Naive thymus-derived CD4-positive, alpha-beta T cell (primary cell): ENCODE measurements around the gene RGS19. TPM values are rescaled to one million over a fixed set of nuclear protein-coding genes. Genes with fewer than 3 reads are reported as not detected.

ENCODE experiments used
- microRNA-seq: library from miRNA; unstranded; fragments of <30 nt; microRNA quantifications from one replicate; pipeline ENCODE4 v1.2.0, GENCODE V29; 2022; ENCODE audit warnings: borderline microRNAs expressed
- polyA plus RNA-seq, 2 donors: library from polyadenylated mRNA; unstranded; fragments of 300-500 nt; fragmentation: Illumina TruSeq; gene quantifications; one replicate each; pipeline ENCODE4 v1.2.3, GENCODE V29; 2021
- total RNA-seq, 6 experiments: library from RNA in 5 of 6; stranded (reverse) in 5 of 6; gene quantifications; 1 replicate in 5 of 6; 2 replicates in 1 of 6; pipeline ENCODE4 v1.2.3 and lab custom pipeline; 2021 to 2026

The RGS19 gene
- total and polyA plus RNA-seq, 7 experiments from 2014 or later, result 21.8 to 93.4 (median 55.2) TPM

Small RNA genes within 50 kb of the gene (microRNA-seq; reads per million reads assigned to microRNA genes)
- not detected for gene MIR6813

Other genes starting within 250 kb of the RGS19 start
- 1 to 10 TPM in 1 of 5 experiments, under 1 TPM in 3, not detected in 1; 0.05 to 1.7 (median 0.21) TPM for gene ZBTB46, start 248.3 kb downstream of the RGS19 start, total RNA-seq
- under 1 TPM; 0.03 to 0.04 TPM for gene ZBTB46, start 248.3 kb downstream of the RGS19 start, polyA plus RNA-seq
- gene ABHD16B, start 218.0 kb downstream of the RGS19 start, total RNA-seq, result under 1 TPM in 1 of 5 experiments, not detected in 4; 0.24 TPM
- gene ABHD16B, start 218.0 kb downstream of the RGS19 start, polyA plus RNA-seq, result 1 to 10 TPM in 1 of 2 donors, under 1 TPM in 1; 0.65 to 1.1 TPM
- 10 to 100 TPM; 33.7 to 56.8 (median 43.2) TPM for gene TPD52L2, start 214.2 kb downstream of the RGS19 start, total RNA-seq
- gene TPD52L2, start 214.2 kb downstream of the RGS19 start, polyA plus RNA-seq, result 10 to 100 TPM; 67.4 to 84.0 TPM
- 10 to 100 TPM; 35.5 to 56.8 (median 50.3) TPM for gene DNAJC5, start 184.4 kb downstream of the RGS19 start, total RNA-seq
- 1 to 10 TPM; 7.5 to 7.6 TPM for gene DNAJC5, start 184.4 kb downstream of the RGS19 start, polyA plus RNA-seq
- 10 to 100 TPM; 42.0 to 49.0 (median 46.6) TPM for gene UCKL1, start 123.1 kb downstream of the RGS19 start, total RNA-seq
- gene UCKL1, start 123.1 kb downstream of the RGS19 start, polyA plus RNA-seq, result 10 to 100 TPM; 20.5 to 33.0 TPM
- gene ZNF512B, start 109.6 kb downstream of the RGS19 start, total RNA-seq, result 10 to 100 TPM; 17.7 to 29.8 (median 26.3) TPM
- gene ZNF512B, start 109.6 kb downstream of the RGS19 start, polyA plus RNA-seq, result 1 to 10 TPM; 1.1 to 2.4 TPM
- 10 to 100 TPM; 10.2 to 37.8 (median 22.7) TPM for gene SAMD10, start 99.9 kb downstream of the RGS19 start, total RNA-seq
- gene SAMD10, start 99.9 kb downstream of the RGS19 start, polyA plus RNA-seq, result 10 to 100 TPM; 11.5 to 14.2 TPM
- gene PRPF6, start 98.4 kb downstream of the RGS19 start, total RNA-seq, result 10 to 100 TPM; 71.2 to 95.8 (median 82.9) TPM
- 100 to 1,000 TPM in 1 of 2 donors, 10 to 100 TPM in 1; 86.9 to 127 TPM for gene PRPF6, start 98.4 kb downstream of the RGS19 start, polyA plus RNA-seq
- gene C20orf204, start 43.3 kb downstream of the RGS19 start, total RNA-seq, result 10 to 100 TPM in 3 of 5 experiments, 1 to 10 TPM in 2; 4.7 to 24.6 (median 12.5) TPM
- gene C20orf204, start 43.3 kb downstream of the RGS19 start, polyA plus RNA-seq, result under 1 TPM in 1 of 2 donors, not detected in 1; 0.39 TPM
- gene SOX18, start 29.9 kb downstream of the RGS19 start, total RNA-seq, result 1 to 10 TPM in 1 of 5 experiments, under 1 TPM in 1, not detected in 3; 0.20 to 1.7 TPM
- gene SOX18, start 29.9 kb downstream of the RGS19 start, polyA plus RNA-seq, result not detected
- gene TCEA2, start 16.3 kb downstream of the RGS19 start, total RNA-seq, result 10 to 100 TPM; 35.5 to 73.2 (median 47.3) TPM
- gene TCEA2, start 16.3 kb downstream of the RGS19 start, polyA plus RNA-seq, result 10 to 100 TPM; 22.2 to 33.2 TPM
- 1 to 10 TPM in 3 of 5 experiments, under 1 TPM in 2; 0.75 to 6.1 (median 1.1) TPM for gene OPRL1, start 564 bp upstream of the RGS19 start, total RNA-seq
- gene OPRL1, start 564 bp upstream of the RGS19 start, polyA plus RNA-seq, result 1 to 10 TPM in 1 of 2 donors, under 1 TPM in 1; 0.18 to 1.3 TPM
- under 1 TPM in 2 of 5 experiments, not detected in 3; 0.48 to 0.71 TPM for gene LKAAEAR1, start 4.9 kb upstream of the RGS19 start, total RNA-seq
- under 1 TPM; 0.47 to 0.75 TPM for gene LKAAEAR1, start 4.9 kb upstream of the RGS19 start, polyA plus RNA-seq
- gene NPBWR2, start 28.0 kb upstream of the RGS19 start, total RNA-seq, result not detected
- gene NPBWR2, start 28.0 kb upstream of the RGS19 start, polyA plus RNA-seq, result not detected
- not detected for gene MYT1, start 84.9 kb upstream of the RGS19 start, total RNA-seq
- gene MYT1, start 84.9 kb upstream of the RGS19 start, polyA plus RNA-seq, result not detected
- gene PCMTD2, start 176.2 kb upstream of the RGS19 start, total RNA-seq, result 100 to 1,000 TPM in 3 of 5 experiments, 10 to 100 TPM in 2; 67.2 to 229 (median 103) TPM
- gene PCMTD2, start 176.2 kb upstream of the RGS19 start, polyA plus RNA-seq, result 100 to 1,000 TPM in 1 of 2 donors, 10 to 100 TPM in 1; 60.5 to 102 TPM